Bronchial epithelial cell (primary cell): ENCODE measurements around the gene NID1. TPM values are rescaled to one million over a fixed set of nuclear protein-coding genes. Genes with fewer than 3 reads are reported as not detected.
"Not testable (repeated sequence)": the region's sequence is repeated elsewhere in the genome, so short reads cannot be mapped to it uniquely, and the experiment has no call there.

Source experiments
- DNase-seq: peaks from one replicate; pipeline ENCODE4 v3.0.0-alpha.2; 2010; ENCODE audit warnings: low read depth
- FAIRE-seq: peaks from 2 replicates; lab custom pipeline; 2011; peaks lifted over from hg19 to GRCh38; lab: Jason Lieb, UNC
- H3K27me3 ChIP-seq: 2 replicates; pipeline ENCODE4 v1.5.1; 2011; ENCODE audit warnings: low read length; ENCODE audit not compliant: control insufficient read depth, insufficient read depth
- H3K36me3 ChIP-seq: 2 replicates; pipeline ENCODE4 v1.5.1; 2011; ENCODE audit warnings: low read length; ENCODE audit not compliant: control insufficient read depth, insufficient read depth
- H3K4me3 ChIP-seq: 2 replicates; pipeline ENCODE4 v1.5.1; 2011; ENCODE audit warnings: mild to moderate bottlenecking, low read depth, low read length, control low read depth
- total RNA-seq: library from RNA; depleted of rRNA; stranded (reverse); fragments of >200 nt; gene quantifications from 2 replicates; pipeline ENCODE4 v1.2.1, GENCODE V29; 2014
- TF ChIP-seq, protein P1 (sequence below): IDR thresholded peaks from 2 replicates; pipeline ENCODE4 v1.5.1; 2011; ENCODE audit warnings: mild to moderate bottlenecking, moderate library complexity, low read length, control low read depth, inconsistent platforms; ENCODE audit not compliant: insufficient read depth, severe bottlenecking

Gene NID1
- total RNA-seq, 1 donor from 2014 or later = 1.3 TPM

DNA sequence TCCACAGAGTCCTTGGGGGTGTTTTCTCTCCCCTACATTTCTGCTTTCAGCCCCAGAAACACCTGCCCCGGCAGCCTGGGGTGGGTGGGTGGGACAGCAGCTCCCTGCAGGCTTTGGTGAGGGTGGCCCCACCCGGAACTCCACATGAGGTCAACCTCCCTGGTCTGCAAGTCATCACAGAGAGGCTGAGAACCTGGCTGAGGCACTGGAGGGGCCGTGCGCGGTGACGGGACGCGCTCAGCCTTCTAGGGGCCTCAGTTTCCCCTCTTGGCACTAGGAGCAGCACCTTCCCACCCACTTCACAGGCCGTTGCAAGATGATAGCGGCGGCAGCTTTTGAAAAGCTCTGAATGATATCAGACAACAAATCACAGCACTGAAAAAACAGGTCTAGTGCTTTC is 37.7 kb upstream of the NID1 start:
- DNase-seq (no peak), FAIRE-seq (no peak)
- Histone ChIP-seq H3K36me3 (no peaks in the 10 kb centered on the region), H3K27me3 (no peaks in the 10 kb centered on the region), H3K4me3 (no peak overlapping the region)
- TF ChIP-seq, protein P1, sequence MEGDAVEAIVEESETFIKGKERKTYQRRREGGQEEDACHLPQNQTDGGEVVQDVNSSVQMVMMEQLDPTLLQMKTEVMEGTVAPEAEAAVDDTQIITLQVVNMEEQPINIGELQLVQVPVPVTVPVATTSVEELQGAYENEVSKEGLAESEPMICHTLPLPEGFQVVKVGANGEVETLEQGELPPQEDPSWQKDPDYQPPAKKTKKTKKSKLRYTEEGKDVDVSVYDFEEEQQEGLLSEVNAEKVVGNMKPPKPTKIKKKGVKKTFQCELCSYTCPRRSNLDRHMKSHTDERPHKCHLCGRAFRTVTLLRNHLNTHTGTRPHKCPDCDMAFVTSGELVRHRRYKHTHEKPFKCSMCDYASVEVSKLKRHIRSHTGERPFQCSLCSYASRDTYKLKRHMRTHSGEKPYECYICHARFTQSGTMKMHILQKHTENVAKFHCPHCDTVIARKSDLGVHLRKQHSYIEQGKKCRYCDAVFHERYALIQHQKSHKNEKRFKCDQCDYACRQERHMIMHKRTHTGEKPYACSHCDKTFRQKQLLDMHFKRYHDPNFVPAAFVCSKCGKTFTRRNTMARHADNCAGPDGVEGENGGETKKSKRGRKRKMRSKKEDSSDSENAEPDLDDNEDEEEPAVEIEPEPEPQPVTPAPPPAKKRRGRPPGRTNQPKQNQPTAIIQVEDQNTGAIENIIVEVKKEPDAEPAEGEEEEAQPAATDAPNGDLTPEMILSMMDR = no peak

DNA sequence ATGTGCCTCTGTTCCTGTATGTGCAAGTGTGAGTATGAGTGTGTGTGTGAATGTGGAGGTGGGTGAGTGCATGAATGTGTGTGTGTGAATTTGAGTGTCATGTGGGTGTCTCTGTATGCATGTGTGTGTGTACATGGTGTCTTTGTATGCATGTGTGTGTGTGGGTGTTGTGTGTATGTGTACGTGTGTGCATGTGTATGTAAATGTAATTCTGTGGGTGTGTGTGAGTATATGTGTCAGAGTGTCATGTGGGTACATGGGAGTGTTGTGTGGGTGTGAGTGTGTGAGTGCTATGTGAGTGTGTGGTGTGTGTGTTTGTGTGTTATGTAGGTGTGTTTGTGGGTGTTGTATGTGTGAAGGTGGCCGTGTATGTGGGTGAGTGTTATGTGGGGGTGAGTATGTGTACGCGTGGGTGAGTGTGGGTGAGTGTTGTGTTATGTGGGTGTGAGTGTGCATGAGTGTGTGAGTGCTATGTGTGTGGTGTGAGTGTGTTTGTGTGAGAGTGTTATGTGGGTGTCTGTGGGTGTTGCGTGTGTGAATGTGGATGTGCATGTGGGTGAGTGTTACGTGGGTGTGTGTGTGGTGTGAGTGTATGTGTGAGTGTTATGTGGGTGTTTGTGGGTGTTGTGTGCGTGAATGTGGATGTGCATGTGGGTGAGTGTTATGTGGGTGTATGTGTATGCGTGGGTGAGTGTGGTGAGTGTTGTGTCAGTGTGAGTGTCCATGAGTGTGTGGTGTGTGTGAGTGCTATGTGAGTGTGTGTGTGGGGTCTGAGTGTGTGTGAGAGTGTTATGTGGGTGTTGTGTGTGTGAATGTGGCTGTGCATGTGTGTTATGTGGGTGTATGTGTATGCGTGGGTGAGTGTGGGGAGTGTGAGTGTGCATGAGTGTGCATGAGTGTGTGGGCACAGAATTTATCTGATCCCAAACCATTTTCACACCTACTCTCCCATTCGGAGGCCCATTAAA is 36.6 kb upstream of the NID1 start:
- DNase-seq (no peak), FAIRE-seq (no peak)
- H3K36me3 ChIP-seq = no peaks in the 10 kb centered on the region
- no peak overlapping the region for H3K4me3 ChIP-seq
- TF ChIP-seq, protein P1 = no peak
- H3K27me3 ChIP-seq = no peaks in the 10 kb centered on the region

DNA sequence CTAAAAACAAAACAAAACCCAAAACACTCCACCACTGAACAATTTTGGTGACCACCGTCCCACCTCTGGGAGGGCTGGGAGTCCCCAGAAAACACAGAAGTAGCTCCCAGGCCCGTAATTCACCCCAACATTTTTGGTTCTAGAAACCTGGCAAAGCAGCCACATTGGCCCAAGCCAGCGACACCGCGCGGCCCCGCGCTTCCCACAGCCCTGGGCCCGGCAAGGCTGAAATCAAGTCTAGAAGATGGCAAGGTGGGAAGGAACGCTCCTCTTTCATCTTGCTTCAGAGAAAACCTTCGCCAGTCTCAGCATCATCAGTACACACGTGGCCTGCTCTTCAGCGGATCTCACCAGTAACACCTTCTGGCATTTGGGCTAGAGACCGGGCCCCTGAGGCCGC is 35.9 kb upstream of the NID1 start:
- no peaks in the 10 kb centered on the region for H3K36me3 ChIP-seq
- FAIRE-seq = no peak
- TF ChIP-seq, protein P1 = no peak

DNA sequence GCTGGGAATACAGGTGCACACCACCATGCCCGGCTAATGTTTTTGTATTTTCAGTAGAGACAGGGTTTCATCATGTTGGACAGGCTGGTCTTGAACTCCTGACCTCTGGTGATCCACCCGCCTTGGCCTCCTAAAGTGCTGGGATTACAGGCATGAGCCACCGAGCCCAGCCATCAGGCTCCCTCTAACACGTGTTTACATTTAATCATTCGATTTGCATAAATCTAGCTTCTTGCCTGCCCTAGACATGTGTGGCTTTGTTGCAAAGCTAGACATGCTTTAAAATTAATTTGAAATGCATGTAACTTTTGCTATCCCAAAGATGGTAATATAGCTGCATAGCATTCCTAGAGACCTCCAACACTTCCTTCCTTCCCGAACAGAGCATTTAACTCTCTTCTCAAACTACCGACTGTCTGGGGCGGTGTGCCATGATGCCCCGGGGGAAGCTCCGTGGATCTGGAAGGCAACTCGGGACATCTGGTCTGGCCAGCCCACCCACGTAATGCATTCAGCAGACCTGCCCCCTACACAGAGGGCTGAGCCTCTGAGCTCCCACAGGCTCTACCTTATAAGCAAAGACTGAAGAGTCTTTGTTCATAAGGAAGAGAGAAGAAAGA is 34.6 kb upstream of the NID1 start:
- no peak for FAIRE-seq
- no peak for DNase-seq
- no peaks in the 10 kb centered on the region for H3K27me3 ChIP-seq
- H3K36me3 ChIP-seq = no peaks in the 10 kb centered on the region
- no peak overlapping the region for H3K4me3 ChIP-seq
- TF ChIP-seq, protein P1 = no peak

More for the DNA sequence above, 35.9 kb upstream of the NID1 start:
- no peaks in the 10 kb centered on the region for H3K27me3 ChIP-seq
- DNase-seq = no peak
- H3K4me3 ChIP-seq = no peak overlapping the region

DNA sequence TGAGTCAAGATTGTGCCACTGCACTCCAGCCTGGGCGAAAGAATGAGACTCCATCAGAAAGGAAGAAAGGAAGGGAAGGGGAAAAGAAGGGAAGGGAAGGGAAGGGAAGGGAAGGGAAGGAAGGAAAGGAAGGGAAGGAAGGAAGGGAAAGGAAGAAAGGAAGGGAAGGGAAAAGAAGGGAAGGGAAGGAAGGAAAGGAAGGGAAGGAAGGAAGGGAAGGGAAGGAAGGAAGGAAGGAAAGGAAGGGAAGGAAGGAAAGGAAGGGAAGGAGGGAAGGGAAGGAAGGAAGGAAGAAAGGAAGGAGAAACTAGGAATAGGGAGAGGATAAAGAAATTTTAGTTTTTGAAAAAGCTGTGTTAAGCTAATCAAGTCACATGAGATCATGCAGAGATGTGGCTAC is 33.4 kb upstream of the NID1 start:
- Histone ChIP-seq H3K4me3 (no peak overlapping the region), H3K27me3 (no peaks in the 10 kb centered on the region), H3K36me3 (no peaks in the 10 kb centered on the region)
- no peak for FAIRE-seq
- no peak for DNase-seq
- TF ChIP-seq, protein P1 = no peak

DNA sequence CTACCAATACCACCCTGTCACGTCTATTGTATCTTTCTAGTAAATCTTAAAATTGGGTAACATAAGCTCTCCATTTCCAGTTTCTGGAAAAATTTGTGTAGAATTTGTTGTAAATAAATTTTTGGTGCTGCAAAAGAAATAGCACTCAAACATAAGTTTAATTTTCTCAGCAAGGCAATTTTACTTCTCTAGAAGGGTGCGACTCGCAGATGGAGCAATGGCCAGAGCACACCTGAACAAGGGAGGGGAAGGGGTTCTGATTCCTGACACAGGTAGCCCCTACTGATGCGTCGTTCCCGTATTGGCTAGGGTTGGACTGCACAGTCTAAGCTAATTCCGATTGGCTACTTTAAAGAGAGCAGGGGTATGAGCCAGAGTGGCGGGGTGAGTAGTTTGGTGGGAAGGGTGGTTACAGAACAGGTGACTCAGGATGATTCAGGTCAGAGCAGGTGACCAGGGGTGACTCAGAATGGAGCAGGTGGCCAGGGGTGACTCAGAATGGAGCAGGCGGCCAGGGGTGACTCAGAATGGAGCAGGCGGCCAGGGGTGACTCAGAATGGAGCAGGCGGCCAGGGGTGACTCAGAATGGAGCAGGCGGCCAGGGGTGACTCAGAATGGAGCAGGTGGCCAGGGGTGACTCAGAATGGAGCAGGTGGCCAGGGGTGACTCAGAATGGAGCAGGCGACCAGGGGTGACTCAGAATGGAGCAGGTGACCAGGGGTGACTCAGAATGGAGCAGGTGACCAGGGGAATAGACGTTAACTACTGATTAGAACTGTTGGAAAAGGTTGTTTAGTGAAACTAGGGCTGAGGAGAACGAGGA is 32.0 kb upstream of the NID1 start:
- not testable (repeated sequence) for H3K27me3 ChIP-seq, H3K4me3 ChIP-seq, H3K36me3 ChIP-seq
- DNase-seq (peak; percentile 70), FAIRE-seq (peak; percentile 100)
